NCI-H524 (cell line): ENCODE results near the gene WSCD2.

ENCODE experiments used
- DNase-seq, 2 experiments: peaks; one replicate each; lab custom pipeline; 2025; lab: John Stamatoyannopoulos, UW

The WSCD2 gene

DNA sequence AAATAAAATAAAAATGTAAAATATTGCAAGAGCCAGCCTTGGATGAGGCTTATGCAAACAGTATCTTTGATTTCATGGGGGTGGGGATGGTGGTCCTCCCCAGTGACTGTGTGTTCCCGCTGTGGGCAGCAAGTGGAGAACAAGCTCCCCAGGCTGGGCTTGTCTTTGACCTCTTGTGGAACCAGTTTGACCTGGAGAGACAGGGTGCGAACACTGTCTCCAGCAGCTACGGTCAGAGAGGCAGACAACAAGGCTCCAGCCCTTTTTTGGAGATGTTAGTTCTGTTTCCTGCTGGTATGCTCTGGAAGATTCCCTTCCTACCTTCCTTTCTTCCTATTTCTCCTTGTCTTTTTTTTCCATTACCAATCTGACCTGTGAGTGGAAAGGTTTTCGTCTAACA is 21.8 kb upstream of the WSCD2 start:
- DNase-seq, result no peak

DNA sequence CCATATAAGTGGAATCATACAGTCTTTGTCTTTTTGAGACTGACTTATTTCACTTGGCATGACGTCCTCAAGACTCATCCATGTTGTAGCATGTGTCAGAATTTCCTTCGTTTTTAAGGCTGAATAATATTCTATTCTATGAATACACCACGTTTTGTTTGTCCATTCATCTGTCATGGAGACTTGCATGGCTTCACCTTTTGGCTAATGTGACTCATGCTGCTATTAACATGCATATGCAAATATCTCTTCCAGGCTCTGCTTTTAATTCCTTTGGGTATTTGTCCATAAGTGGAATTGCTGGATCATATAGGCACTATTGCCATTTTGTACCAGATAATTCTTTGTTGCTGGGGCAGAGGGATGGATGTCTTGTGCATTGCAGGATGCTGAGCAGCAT is 19.6 kb upstream of the WSCD2 start:
- no peak for DNase-seq

DNA sequence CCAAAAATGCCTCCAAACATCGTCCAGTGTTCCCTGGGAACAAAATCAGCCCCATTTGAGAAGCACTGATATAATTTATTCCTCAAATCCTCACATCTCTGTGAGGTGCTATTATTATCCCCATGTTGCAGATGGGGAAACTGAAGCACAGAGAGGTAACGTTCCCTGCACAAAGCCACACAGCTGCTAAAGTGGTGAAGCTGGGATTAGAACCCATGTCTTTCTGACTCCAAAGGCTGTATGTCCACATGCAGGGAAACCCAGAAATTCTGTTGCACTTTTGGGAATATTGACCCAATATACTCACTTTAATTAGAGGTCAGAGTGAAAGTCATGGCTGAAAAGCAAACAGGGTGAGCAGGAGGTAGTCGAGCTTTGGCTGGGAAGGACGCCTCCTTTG is 19.1 kb upstream of the WSCD2 start:
- DNase-seq, result no peak

DNA sequence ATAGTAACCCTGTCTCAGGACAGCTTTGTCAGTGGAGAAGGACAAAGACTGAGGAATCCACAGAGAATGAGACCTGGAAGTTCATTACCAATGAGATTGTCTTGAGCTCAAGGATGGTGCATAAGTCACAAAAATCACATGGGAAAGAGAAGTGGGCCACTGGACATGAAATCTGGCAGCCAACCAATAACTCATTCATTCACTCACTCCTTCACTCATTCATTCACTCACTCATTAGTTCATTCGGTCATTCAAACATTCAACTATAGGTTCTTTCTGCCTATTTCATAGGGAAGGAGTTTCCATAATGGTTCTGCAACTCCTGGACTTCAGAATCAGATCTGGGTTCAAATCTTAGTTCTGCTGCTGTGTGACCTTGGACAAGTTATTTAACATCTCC is 18.2 kb upstream of the WSCD2 start:
- DNase-seq, result no peak

DNA sequence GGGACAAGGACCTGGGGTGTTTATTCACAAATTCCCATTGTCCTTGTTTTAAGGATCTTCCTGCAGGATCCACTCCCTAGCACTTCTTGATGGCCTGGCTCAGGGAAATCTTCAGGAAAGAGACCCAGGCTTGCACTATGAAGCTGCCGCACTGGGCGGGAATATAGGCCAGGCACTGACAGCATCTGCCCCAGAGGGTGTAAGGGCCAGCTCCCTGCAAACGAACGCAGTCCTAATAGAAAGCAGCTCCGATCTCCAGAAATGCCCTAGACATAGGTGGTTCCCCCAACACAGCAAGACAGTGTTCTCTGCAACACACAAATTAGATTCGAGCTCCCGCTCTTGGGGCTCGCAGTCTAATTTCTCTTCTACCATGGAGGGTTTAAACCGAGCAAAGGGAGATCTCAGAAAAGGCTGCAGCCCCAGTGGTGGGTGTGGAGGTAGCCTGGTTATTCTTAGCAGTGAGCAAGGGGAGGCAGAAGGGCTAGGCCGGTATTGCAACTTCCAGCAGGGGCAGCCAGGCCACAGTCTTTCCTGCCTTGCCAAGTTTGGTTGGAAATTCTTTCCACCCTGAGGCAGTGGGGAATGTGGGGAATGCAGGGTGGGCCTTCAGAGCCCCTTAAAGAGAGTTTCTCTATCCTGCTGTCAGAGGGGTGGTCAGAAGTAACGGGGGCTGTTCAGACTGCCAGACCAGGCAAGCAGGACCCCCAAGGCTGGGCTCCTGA is 16.1 kb upstream of the WSCD2 start:
- no peak for DNase-seq

DNA sequence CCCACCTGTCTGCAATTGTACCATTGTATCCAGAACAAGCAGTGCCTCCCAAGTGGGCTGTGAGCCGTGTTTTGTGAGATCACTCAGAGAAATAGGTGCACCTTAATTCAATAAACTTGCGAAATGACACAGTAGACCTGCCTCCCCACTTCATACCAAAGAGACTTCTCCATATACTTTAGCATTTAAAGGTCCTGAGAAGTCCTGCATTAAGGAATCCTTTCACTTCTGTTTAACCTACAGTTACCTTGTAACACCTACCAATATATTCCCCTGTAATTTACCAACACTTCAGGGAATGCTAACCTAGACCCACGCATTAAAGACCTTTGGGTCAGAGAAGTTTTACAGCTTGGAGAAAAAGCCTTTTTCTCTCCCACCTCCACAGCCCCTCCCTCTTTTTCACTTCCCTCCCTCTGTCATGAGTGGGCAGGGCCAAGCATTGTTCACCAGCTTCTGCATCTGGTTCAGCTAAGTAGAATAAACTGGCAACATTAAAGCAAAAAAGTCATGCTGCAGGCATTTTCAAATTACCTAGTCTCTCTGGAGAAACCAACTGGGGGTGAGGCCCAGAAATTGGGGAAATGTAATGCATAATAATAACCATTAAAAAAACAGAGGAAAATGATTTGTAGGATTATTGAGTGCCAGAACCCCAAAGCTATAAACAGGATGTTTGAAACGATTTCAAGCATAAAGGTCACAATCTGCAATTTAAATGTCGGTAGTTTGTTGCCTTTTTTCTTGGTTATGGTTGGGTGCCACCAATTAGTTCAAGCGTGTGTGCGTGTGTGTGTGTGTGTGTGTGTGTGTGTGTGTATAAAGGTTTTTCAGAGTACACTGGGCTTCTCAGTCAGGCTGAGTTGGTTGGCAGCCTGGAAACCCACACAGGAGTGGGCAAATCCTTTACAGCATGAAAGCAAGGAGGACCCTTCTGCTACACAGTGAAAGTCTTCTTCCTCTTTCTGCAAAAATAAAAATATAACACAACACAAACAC is 13.7 kb upstream of the WSCD2 start:
- no peak for DNase-seq

DNA sequence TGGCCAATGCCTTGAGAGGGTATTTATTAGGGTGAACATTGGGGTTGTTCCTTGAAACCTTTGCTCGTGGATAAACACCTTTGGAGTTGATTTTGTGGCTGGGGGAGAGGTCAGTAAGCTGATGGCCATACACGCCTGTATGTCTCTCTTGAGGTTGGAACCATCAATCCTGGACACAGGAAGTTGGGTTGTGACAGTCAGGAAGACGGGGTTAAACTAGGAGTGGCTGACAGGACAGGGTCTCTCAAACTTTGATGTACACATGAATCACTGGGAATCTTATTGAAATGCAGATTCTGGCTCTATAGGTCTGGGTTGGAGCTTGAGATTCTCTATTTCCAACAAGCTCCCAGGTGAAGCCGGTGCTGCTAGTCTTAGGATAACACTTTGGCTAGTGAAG is 12.8 kb upstream of the WSCD2 start:
- no peak for DNase-seq

DNA sequence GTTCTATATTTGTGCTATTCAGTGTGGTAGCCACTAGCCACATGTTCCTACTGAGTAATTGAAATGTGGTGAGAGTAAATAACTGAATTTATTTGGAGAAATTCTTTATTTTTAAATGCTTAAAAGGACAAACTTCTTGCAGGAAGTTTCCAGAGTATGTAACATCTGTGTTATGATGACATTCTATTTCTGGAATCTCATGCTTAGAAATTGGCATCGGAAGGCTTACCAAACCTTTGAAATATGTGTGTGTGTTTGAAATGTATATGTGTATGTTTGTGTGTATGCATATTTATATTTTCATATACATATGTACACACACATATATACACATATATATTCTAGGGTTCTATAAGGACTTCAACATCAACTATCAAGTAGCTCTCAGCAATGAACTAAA is 12.4 kb upstream of the WSCD2 start:
- no peak for DNase-seq

DNA sequence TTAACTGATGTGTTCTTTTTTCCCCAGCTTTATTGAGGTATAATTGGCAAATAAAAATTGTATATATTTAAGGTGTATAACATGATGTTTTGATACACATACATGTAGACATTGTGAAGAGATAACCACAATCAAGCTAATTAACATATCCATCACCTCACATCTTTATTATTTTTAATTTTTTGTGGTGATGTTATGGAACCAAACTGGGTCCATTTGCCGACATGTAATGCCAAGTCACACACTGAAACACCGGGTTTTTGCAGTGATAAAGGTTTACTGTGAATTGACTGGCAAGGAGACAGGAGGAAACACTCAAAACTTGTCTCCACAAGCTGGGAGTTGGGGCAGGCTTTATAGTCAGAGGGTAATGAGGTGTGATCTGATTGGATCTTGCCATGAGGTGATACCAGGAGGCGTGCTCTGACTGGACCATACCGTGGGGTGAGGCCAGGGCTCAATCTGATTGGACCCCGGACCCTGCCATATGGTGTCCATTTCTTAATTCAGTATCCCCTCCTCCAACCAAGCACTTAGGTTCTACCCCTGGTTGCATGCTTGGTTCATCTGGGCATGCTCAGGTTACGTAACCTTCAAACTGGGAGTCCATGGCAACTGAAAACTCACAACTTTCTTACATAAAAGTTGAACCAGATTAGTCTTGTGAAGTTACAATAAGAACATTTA is 11.8 kb upstream of the WSCD2 start:
- peak; percentile 57 to 86 for DNase-seq

DNA sequence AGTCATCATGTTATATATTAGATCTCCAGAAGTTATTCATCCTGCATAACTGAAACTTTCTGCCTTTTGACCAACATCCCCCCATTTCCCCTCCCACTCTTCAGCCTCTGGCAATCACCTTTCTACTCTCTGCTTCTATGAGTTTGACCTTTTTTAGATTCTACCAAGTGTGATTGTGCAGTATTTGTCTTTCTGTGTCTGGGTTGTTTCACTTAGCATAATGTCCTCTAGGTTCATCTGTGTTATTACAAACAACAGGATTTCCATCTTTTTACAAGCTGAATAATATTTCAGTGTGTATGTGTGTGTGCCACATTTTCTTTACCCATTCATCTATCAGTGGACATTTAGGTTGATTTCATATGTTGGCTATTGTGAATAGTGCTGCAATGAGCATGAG is 11.2 kb upstream of the WSCD2 start:
- no peak for DNase-seq

DNA sequence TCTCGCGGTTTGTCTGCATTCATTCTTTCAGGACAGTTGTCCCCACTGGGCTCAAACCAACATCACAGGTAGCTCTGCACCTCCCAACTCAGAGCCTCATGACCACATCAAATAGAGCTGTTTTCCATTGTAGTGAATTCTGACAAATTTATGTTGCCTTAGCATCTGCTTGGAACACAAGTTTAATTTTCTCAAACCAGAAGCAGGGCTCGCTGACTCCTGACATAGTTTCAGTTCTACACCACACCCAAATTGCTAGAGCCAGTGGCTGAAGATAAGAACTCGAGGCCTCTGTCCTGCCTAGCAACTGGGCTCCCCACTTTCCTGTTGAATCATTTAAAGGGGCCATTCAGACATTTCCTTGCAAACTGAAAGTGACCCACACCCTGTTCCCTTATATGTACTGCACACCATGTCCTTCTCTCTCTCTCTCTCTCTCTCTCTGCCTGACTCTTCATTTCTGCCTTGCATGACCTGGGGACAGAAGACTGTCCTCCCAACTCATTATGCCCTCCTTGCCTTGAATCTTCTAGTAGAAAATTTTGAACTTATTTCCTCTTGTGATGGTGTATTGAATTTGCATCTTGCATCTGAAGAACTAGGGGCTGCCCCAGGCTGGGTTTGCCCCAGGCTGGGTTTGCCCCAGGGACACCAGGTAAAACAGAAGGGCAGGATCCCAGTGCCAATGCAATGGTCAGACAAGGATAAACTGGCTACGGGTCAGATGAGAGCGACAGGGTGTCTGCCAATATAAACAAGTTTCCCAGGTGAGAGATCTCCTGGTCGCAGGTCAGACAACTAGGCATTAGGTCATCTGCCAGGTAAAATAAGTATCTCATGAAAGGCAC is 9.7 kb upstream of the WSCD2 start:
- DNase-seq, result no peak

DNA sequence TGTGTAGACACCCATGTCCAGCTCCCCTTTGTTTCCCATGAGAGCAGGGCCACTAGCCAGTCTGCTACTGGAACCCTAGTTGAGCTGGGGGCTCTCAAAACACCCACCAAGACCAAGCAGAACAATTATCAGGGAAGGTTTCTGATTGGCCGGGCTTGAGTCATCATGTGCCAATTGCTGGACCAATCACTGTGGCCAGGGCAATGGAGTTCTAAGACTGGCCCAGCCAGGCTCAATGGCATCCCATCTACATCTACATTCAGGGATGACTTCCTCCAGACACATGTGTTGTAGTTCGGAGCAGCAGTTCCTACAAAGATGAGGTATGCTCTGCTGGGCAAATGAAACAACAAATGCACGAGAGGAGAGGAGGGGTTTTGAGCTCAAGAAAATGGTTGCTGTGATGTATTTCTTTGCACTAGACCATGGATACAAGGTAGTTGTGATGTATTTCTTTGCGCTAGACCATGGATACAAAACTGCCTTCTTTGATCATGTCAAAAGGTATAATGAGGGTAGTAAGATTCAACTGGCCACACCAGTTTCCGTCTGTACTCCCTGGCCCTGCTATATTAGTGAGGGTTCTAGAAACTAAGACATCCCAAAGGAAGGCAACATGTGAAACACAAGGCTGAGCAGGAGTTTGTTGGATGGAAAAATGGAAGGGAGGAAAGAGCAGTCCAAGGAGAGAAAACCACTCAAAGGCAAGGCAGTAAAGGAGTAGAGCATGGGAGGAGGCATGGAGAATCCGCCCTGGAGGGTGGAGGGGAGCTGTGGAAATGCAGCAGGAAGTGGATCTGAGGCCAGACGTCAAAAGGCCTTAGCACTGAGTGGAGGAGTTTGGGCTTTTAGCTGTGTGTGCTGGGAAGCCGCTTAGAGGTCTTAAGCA is 8.9 kb upstream of the WSCD2 start:
- no peak for DNase-seq

DNA sequence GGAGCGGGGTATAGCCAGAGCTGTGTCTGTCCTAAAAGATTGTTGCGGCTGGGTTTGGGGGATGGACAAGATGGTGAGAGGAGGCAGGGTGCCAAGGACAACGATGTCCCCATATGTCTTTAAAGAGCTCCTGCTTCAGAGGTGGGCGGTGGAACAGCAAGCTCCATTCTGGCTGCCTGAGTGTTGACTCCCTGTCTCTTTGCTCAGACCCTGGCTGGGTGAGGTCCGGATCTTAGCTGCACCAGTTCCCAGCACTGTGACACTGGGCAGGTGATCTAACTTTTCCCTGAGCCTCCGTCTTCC is 8.3 kb upstream of the WSCD2 start:
- no peak for DNase-seq

DNA sequence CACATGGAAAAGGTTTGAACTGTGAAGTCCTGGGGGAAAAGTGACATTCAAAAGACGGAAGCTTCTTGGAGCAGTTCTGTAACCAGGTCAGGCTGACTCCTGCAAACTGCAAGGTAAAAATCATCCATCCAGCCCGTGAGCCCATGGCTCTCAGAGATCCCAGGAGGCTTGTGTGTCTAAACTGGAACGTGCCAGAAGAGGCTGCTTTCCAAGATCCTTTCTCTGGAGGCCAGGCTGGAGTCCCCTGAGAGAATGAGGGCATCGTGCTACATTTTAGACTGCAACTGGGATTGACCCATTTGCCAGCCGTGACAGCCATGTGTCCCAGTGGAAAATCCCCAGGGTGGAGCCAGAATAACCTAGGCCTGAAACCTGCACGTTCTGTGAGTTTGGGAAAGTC is 7.8 kb upstream of the WSCD2 start:
- DNase-seq, result no peak

DNA sequence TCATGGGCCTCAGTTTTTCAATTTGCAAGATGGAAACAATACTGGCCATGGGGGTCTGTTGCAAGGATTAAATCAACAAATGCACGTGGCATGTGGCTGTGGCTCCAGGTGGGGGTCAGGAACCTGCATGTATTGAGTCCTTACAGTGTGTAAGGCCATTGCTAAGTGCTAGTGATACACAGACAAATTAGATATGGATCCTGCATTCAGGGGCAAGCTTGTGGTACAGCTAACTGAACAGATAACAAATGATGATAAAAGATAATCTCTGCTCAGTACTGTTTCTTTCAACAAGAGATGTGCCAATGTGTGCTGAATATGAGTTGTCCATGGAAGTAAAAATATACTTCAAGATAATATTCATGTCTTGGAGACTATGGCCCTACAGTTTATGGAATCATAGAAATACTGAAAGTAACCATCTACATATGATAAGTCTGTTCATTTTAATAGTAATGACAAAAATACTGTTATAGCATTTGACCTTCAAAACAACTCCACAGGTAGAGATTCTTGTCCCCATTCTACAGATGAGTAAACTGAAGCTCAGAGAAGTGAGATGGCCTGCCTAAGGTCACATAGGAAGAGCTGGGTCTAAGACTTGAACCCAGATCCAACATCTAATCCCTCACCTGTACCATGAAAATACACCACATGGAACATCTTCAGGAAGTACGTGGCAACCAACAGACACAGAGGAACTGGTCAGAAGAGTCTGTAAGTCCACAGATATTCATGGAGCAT is 7.2 kb upstream of the WSCD2 start:
- DNase-seq, result no peak

DNA sequence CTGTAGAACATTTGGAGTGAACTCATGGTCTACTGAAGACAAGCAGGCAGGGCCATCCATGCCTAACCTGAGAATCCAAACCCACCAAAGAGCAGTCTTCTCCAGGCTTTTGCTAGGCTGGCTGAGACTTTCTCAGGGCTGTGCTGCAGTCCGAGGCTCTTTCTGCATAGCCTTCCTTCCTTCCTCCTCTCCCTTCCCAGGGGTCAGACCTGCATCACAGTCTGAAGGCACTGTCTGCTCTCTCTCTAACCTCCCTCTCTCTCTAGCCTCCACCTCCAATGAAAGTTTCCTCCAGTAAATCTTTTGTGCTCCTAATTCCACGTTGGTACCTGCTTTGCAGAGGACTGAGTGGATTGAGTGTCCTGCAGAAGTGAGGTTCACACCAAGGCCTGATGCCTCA is 6.4 kb upstream of the WSCD2 start:
- DNase-seq, result no peak

DNA sequence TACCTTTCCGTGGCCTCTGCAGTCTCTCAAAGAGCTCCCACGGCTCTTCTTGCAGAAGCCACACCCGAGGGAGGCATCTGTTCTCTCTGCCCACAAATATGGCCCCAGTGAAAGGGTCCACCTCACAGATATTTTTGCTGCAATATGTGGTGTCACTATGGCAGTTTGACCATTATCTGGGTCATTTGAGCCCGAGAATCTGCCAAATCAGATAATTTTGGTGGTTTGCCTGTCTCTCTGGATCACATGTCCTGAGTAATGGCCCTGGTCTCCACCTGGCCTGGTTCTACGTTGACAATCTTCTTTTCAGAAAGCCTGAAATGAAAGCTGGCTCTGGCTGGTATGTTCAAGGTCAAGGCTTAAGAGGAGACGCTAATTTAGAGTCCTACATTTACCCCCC is 5.7 kb upstream of the WSCD2 start:
- no peak for DNase-seq

DNA sequence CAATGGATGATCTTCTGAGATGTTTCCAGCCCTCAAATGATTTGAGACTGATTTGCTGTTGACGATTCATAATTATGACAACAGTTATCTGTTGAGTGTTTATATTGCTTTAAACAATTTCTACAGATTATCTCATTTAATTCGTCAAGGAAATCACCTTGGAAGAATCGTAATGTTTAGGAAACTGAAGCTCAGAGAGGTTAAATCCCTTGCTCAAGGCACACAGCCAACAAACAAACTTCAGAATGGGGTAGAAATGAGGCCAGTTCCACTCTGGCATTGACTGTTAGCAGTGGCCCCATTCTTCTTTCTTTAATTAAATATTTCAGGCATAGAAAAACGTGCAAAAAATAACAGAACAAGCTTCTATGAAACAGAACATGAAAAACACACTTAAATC is 4.0 kb upstream of the WSCD2 start:
- no peak for DNase-seq

DNA sequence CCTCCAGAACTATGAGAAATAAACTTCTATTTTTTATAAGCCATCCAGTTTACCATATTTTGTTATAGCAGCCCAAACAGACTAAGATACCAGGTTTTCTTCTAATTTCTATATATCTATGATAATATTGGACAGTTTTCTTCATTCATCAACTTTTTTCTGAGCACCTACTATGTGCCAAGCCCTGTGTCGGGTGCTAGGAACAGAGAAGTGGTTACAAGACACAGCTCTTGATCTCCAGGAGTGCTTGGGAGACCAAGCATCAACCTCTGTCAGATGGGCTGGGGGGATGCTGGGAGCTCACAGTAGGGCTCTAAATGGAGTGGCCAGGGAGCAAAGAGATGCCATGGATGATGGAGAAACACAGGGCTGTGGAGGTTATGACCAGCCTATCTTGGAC is 2.9 kb upstream of the WSCD2 start:
- DNase-seq, result no peak

DNA sequence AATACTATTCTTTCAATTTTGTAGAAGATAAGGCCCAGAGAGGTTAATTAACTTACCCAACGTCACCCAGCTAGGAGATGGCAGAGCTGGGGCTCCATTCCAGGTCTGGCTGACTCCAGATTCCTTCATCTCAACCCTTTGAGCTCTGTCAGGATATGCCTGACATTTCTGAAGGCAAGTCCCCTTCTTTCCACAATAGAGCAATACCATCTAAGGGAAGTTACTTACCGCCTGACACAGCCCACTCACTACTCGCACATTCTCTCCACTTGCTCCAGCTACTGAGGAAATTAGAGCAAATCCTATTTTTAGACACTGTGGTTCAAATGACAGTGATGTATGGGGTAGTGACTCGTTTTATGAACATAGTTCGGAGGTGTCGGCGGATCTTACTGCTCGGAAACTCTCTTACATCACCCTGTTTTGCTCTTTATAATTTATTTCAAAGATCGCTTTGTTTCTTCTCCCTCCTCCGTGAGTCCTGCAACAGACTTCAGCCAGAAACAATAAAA is 2.0 kb upstream of the WSCD2 start:
- no peak for DNase-seq
